Activated T-cell treated with anti-CD3 and anti-CD28 coated beads for 24 hours (primary cell): ENCODE data around the gene LRRC49.
"Not testable (repeated sequence)": the region's sequence is repeated elsewhere in the genome, so short reads cannot be mapped to it uniquely, and the experiment has no call there.

Experiments used
- DNase-seq: peaks from one replicate; pipeline ENCODE4 v3.0.0-alpha.2; 2020; ENCODE audit warnings: low read depth

The LRRC49 gene

GRCh38 chr15:70867911-70868467 lies 24.6 kb upstream of the LRRC49 start:
- no peak for DNase-seq

GRCh38 chr15:70869346-70869745 lies 23.3 kb upstream of the LRRC49 start:
- DNase-seq: no peak

GRCh38 chr15:70870051-70870450 lies 22.6 kb upstream of the LRRC49 start:
- no peak for DNase-seq

GRCh38 chr15:70871490-70871889 lies 21.1 kb upstream of the LRRC49 start:
- DNase-seq: not testable (repeated sequence)

- no peak for DNase-seq
Measured at GRCh38 chr15:70873232-70874054, 19.2 kb upstream of the LRRC49 start.

GRCh38 chr15:70875001-70875782 lies 17.4 kb upstream of the LRRC49 start:
- no peak for DNase-seq

- DNase-seq: no peak
Measured at GRCh38 chr15:70876011-70876410, 16.6 kb upstream of the LRRC49 start.

- DNase-seq: no peak
Measured at GRCh38 chr15:70876683-70877082, 15.9 kb upstream of the LRRC49 start.

GRCh38 chr15:70879401-70879800 lies 13.2 kb upstream of the LRRC49 start:
- DNase-seq: no peak

GRCh38 chr15:70880781-70881180 lies 11.8 kb upstream of the LRRC49 start:
- no peak for DNase-seq

GRCh38 chr15:70882361-70882760 lies 10.3 kb upstream of the LRRC49 start:
- DNase-seq: no peak

GRCh38 chr15:70892912-70893560 lies 410 bp downstream of the LRRC49 start:
- no peak for DNase-seq

GRCh38 chr15:70902107-70902506 lies 9.5 kb downstream of the LRRC49 start:
- no peak for DNase-seq

GRCh38 chr15:70906842-70907241 lies 14.2 kb downstream of the LRRC49 start:
- no peak for DNase-seq

- no peak for DNase-seq
Measured at GRCh38 chr15:70907784-70908471, 15.3 kb downstream of the LRRC49 start.

- DNase-seq: no peak
Measured at GRCh38 chr15:70910958-70911357, 18.3 kb downstream of the LRRC49 start.

GRCh38 chr15:70912187-70912586 lies 19.6 kb downstream of the LRRC49 start:
- DNase-seq: no peak

- no peak for DNase-seq
Measured at GRCh38 chr15:70916531-70916930, 23.9 kb downstream of the LRRC49 start.

GRCh38 chr15:70917955-70918354 lies 25.3 kb downstream of the LRRC49 start:
- no peak for DNase-seq

GRCh38 chr15:70920981-70921696 lies 28.5 kb downstream of the LRRC49 start:
- DNase-seq: no peak

GRCh38 chr15:70922119-70922518 lies 29.5 kb downstream of the LRRC49 start:
- no peak for DNase-seq
